Neuronal stem cell (in vitro differentiated cells): ENCODE results near the gene AK1.

Source experiments
- DNase-seq: peaks from one replicate; pipeline ENCODE4 v3.0.0-alpha.2; 2013; ENCODE audit warnings: low spot score
- H2AFZ ChIP-seq: one replicate; pipeline ENCODE4 v1.6.1; 2013; ENCODE audit warnings: mild to moderate bottlenecking, low read length, inconsistent platforms
- H2AK5ac ChIP-seq: 2 replicates; pipeline ENCODE4 v1.6.1; 2013; ENCODE audit warnings: low read depth, mild to moderate bottlenecking, inconsistent platforms, low read length, moderate library complexity, mixed read lengths
- H2BK120ac ChIP-seq: 2 replicates; pipeline ENCODE4 v1.6.1; 2013; ENCODE audit warnings: low read depth, mild to moderate bottlenecking, inconsistent platforms, low read length, moderate library complexity, mixed read lengths
- H2BK12ac ChIP-seq: one replicate; pipeline ENCODE4 v1.6.1; 2013; ENCODE audit warnings: low read length, inconsistent platforms
- H2BK15ac ChIP-seq: 2 replicates; pipeline ENCODE4 v1.6.1; 2013; ENCODE audit warnings: mild to moderate bottlenecking, low read length, inconsistent platforms, mixed read lengths
- H2BK5ac ChIP-seq: one replicate; pipeline ENCODE4 v1.6.1; 2013; ENCODE audit warnings: inconsistent platforms, mild to moderate bottlenecking, low read length, moderate library complexity
- H3K14ac ChIP-seq: one replicate; pipeline ENCODE4 v1.6.1; 2013; ENCODE audit warnings: low read length, inconsistent platforms
- H3K18ac ChIP-seq: 2 replicates; pipeline ENCODE4 v1.6.1; 2013; ENCODE audit warnings: low read length, inconsistent platforms
- H3K23ac ChIP-seq: 2 replicates; pipeline ENCODE4 v1.6.1; 2013; ENCODE audit warnings: low read depth, mild to moderate bottlenecking, mixed read lengths, low read length, inconsistent platforms; ENCODE audit not compliant: poor library complexity
- H3K27ac ChIP-seq: replicated peaks from 3 replicates; pipeline ENCODE4 v1.5.1; 2013; ENCODE audit warnings: low read length, inconsistent platforms
- H3K27me3 ChIP-seq, 3 experiments: 2 replicates each; pipeline ENCODE4 v1.6.1; 2013; ENCODE audit warnings: low read length in 3 of 3, mild to moderate bottlenecking in 2 of 3, inconsistent platforms in 1 of 3, low read depth in 1 of 3, mixed read lengths in 1 of 3, moderate library complexity in 1 of 3; ENCODE audit not compliant: control insufficient read depth in 3 of 3, insufficient read depth in 3 of 3
- H3K36me3 ChIP-seq, 2 donors: replicated peaks in 1 of 2; 2 replicates each; pipeline ENCODE4 v1.6.1; 2013; ENCODE audit warnings: low read length in 2 of 2; ENCODE audit not compliant: control insufficient read depth in 2 of 2, insufficient read depth in 2 of 2
- H3K4ac ChIP-seq: 2 replicates; pipeline ENCODE4 v1.6.1; 2013; ENCODE audit warnings: inconsistent platforms, mild to moderate bottlenecking, low read length, moderate library complexity
- H3K4me1 ChIP-seq, 2 donors: 1 replicate in 1 of 2; 2 replicates in 1 of 2; pipeline ENCODE4 v1.6.1; 2013; ENCODE audit warnings: low read length in 2 of 2, low read depth in 1 of 2; ENCODE audit not compliant: control insufficient read depth in 2 of 2, insufficient read depth in 1 of 2
- H3K4me2 ChIP-seq: one replicate; pipeline ENCODE4 v1.6.1; 2013; ENCODE audit warnings: mild to moderate bottlenecking, low read length, inconsistent platforms; ENCODE audit not compliant: insufficient read depth, poor library complexity, severe bottlenecking
- H3K4me3 ChIP-seq, 2 donors: 2 replicates each; pipeline ENCODE4 v1.5.1; 2013; ENCODE audit warnings: low read length in 2 of 2, mild to moderate bottlenecking in 2 of 2, inconsistent platforms in 1 of 2, moderate library complexity in 1 of 2
- H3K79me1 ChIP-seq: one replicate; pipeline ENCODE4 v1.6.1; 2013; ENCODE audit warnings: low read depth, mild to moderate bottlenecking, inconsistent platforms, low read length, moderate library complexity
- H3K9ac ChIP-seq: one replicate; pipeline ENCODE4 v1.6.1; 2013; ENCODE audit warnings: mild to moderate bottlenecking, low read depth, low read length, inconsistent platforms; ENCODE audit not compliant: poor library complexity
- H3K9me3 ChIP-seq, 2 donors: replicated peaks in 1 of 2; 2 replicates each; pipeline versions ENCODE3 to v1.6.1; 2013; ENCODE audit warnings: low read length in 2 of 2, mild to moderate bottlenecking in 2 of 2, inconsistent platforms in 1 of 2, low read depth in 1 of 2, mixed read lengths in 1 of 2, moderate library complexity in 1 of 2; ENCODE audit not compliant: control insufficient read depth in 2 of 2, insufficient read depth in 1 of 2
- H4K8ac ChIP-seq: one replicate; pipeline ENCODE4 v1.6.1; 2013; ENCODE audit warnings: low read depth, mild to moderate bottlenecking, inconsistent platforms, low read length, moderate library complexity
- H4K91ac ChIP-seq: one replicate; pipeline ENCODE4 v1.6.1; 2013; ENCODE audit warnings: low read length, low read depth, mild to moderate bottlenecking, inconsistent platforms; ENCODE audit not compliant: poor library complexity
- WGBS, 2 donors: extraction: QIAGEN DNeasy Blood & Tissue Kit; methylation state at CpG; one replicate each; pipeline ENCODE4 v1.1.7; 2013; ENCODE audit warnings: missing lambda C conversion rate in 2 of 2, mixed read lengths in 1 of 2; ENCODE audit not compliant: insufficient read length in 2 of 2, insufficient replicate concordance in 1 of 2; ENCODE audit errors: extremely low coverage in 2 of 2; 5-methylcytosine and 5-hydroxymethylcytosine counted together

AK1 gene

GRCh38 chr9:127916720-127917581, 39.5 kb upstream of the AK1 start, which contains the start of gene ST6GALNAC4:
TSS of gene ST6GALNAC4 (minus strand) at chr9:127917041. CDS start at chr9:127916419, 622 bp downstream.
- H3K36me3 ChIP-seq, result no peaks in the 10 kb centered on the region
- H4K8ac ChIP-seq, result no peak within 1 kb of the TSS
- H3K4ac ChIP-seq, result no peak within 1 kb of the TSS
- peak within 1 kb of the TSS; percentile 99 for H2AFZ ChIP-seq
- peaks cover 7 to 12% of the 10 kb centered on the region in 2 donors for H3K4me1 ChIP-seq
- WGBS, 2 donors, result no CpG with 5 or more reads among the region's 71 CpGs
- peak within 1 kb of the TSS; percentile 75 for H3K23ac ChIP-seq
- H2AK5ac ChIP-seq, result peak within 1 kb of the TSS; percentile 70
- H4K91ac ChIP-seq, result no peak within 1 kb of the TSS
- H3K79me1 ChIP-seq, result peaks cover 2% of the 10 kb centered on the region
- H3K27me3 ChIP-seq, result peaks cover 0 to 18% (median 4%) of the 10 kb centered on the region in 3 experiments
- H3K9me3 ChIP-seq, result no peaks in the 10 kb centered on the region
- peak within 1 kb of the TSS; percentile 97 for H3K4me2 ChIP-seq
- H3K14ac ChIP-seq, result peak within 1 kb of the TSS; percentile 82
- peak within 1 kb of the TSS; percentile 54 for H2BK15ac ChIP-seq
- H3K18ac ChIP-seq, result peak within 1 kb of the TSS; percentile 96
- no peak within 1 kb of the TSS for H2BK120ac ChIP-seq
- H3K9ac ChIP-seq, result peak within 1 kb of the TSS; percentile 78
- peak within 1 kb of the TSS; percentile 87 for H2BK5ac ChIP-seq
- no peak within 1 kb of the TSS for H3K27ac ChIP-seq
- H2BK12ac ChIP-seq, result peak within 1 kb of the TSS; percentile 34
- H3K4me3 ChIP-seq, result peak within 1 kb of the TSS; percentile 71 to 81
- DNase-seq, result peak; percentile 93

GRCh38 chr9:127915801-127916719, 38.6 kb upstream of the AK1 start:
- Histone ChIP-seq H2BK5ac (peak overlapping the region; percentile 87), H3K27me3 (peaks cover 0 to 15% (median 3%) of the 10 kb centered on the region in 3 experiments), H3K4ac (no peak overlapping the region)

GRCh38 chr9:127915325-127915752, 37.9 kb upstream of the AK1 start:
- Histone ChIP-seq H3K36me3 (no peaks in the 10 kb centered on the region), H3K4me2 (no peak overlapping the region), H3K9me3 (no peaks in the 10 kb centered on the region), H3K18ac (no peak overlapping the region), H3K9ac (no peak overlapping the region), H4K91ac (no peak overlapping the region), H2BK12ac (peak overlapping the region; percentile 10), H3K14ac (no peak overlapping the region), H2BK5ac (no peak overlapping the region), H2AK5ac (peak overlapping the region; percentile 70), H3K79me1 (peaks cover 2% of the 10 kb centered on the region), H3K4me3 (no peak overlapping the region), H4K8ac (no peak overlapping the region), H2BK120ac (no peak overlapping the region), H2BK15ac (no peak overlapping the region), H3K4ac (no peak overlapping the region), H3K27ac (no peak overlapping the region), H3K4me1 (peaks cover 7 to 12% of the 10 kb centered on the region in 2 donors), H3K23ac (no peak overlapping the region), H3K27me3 (peaks cover 0 to 15% (median 3%) of the 10 kb centered on the region in 3 experiments), H2AFZ (no peak overlapping the region)
- DNase-seq, result no peak
- WGBS, 2 donors, result no CpG with 5 or more reads among the region's 5 CpGs

More at GRCh38 chr9:127915801-127916719, 38.6 kb upstream of the AK1 start:
- H2AFZ ChIP-seq, result peak overlapping the region; percentile 99
- H2BK15ac ChIP-seq, result peak overlapping the region; percentile 54
- H4K91ac ChIP-seq, result no peak overlapping the region
- no peak overlapping the region for H4K8ac ChIP-seq
- peaks cover 7 to 12% of the 10 kb centered on the region in 2 donors for H3K4me1 ChIP-seq
- H3K27ac ChIP-seq, result no peak overlapping the region
- WGBS, 2 donors, result no CpG with 5 or more reads among the region's 27 CpGs
- peak overlapping the region; percentile 71 to 81 for H3K4me3 ChIP-seq
- H3K23ac ChIP-seq, result peak overlapping the region; percentile 75
- peak overlapping the region; percentile 70 for H2AK5ac ChIP-seq
- H3K18ac ChIP-seq, result peak overlapping the region; percentile 96
- peak overlapping the region; percentile 97 for H3K4me2 ChIP-seq
- peaks cover 2% of the 10 kb centered on the region for H3K79me1 ChIP-seq
- H2BK120ac ChIP-seq, result no peak overlapping the region
- H3K9me3 ChIP-seq, result no peaks in the 10 kb centered on the region
- H3K9ac ChIP-seq, result peak overlapping the region; percentile 78
- peak overlapping the region; percentile 34 for H2BK12ac ChIP-seq
- peak overlapping the region; percentile 82 for H3K14ac ChIP-seq
- DNase-seq, result no peak
- no peaks in the 10 kb centered on the region for H3K36me3 ChIP-seq
